Endometrium (tissue), 2 donors: ENCODE measurements around the gene INPP4B.

ENCODE experiments used
- FAIRE-seq: peaks from 2 replicates; lab custom pipeline; 2012; peaks lifted over from hg19 to GRCh38; lab: Jason Lieb, UNC
- donor health status: control.
- donor health status: control.

INPP4B gene

GRCh38 chr4:142285222-142285583, 560.9 kb downstream of the INPP4B start:
- no peak for FAIRE-seq

GRCh38 chr4:142284402-142285221, 561.5 kb downstream of the INPP4B start:
- no peak for FAIRE-seq

GRCh38 chr4:142282870-142283431, 563.1 kb downstream of the INPP4B start:
- FAIRE-seq: no peak

- FAIRE-seq: no peak
Measured at GRCh38 chr4:142281999-142282398, 564.1 kb downstream of the INPP4B start.

GRCh38 chr4:142278663-142279062, 567.4 kb downstream of the INPP4B start:
- no peak for FAIRE-seq

- FAIRE-seq: no peak
Measured at GRCh38 chr4:142278171-142278570, 567.9 kb downstream of the INPP4B start.

GRCh38 chr4:142274137-142274536, 572.0 kb downstream of the INPP4B start:
- no peak for FAIRE-seq

- FAIRE-seq: no peak
Measured at GRCh38 chr4:142272452-142272851, 573.6 kb downstream of the INPP4B start.

- FAIRE-seq: no peak
Measured at GRCh38 chr4:142271832-142272231, 574.3 kb downstream of the INPP4B start.

GRCh38 chr4:142267101-142267500, 579.0 kb downstream of the INPP4B start:
- no peak for FAIRE-seq

GRCh38 chr4:142265946-142266345, 580.2 kb downstream of the INPP4B start:
- no peak for FAIRE-seq

- no peak for FAIRE-seq
Measured at GRCh38 chr4:142265536-142265935, 580.6 kb downstream of the INPP4B start.

- no peak for FAIRE-seq
Measured at GRCh38 chr4:142264961-142265360, 581.1 kb downstream of the INPP4B start.

- no peak for FAIRE-seq
Measured at GRCh38 chr4:142262956-142263355, 583.1 kb downstream of the INPP4B start.

- FAIRE-seq: no peak
Measured at GRCh38 chr4:142248946-142249345, 597.2 kb downstream of the INPP4B start.

- FAIRE-seq: no peak
Measured at GRCh38 chr4:142243255-142243654, 602.8 kb downstream of the INPP4B start.

GRCh38 chr4:142242156-142242555, 603.9 kb downstream of the INPP4B start:
- FAIRE-seq: no peak

GRCh38 chr4:142238589-142238988, 607.5 kb downstream of the INPP4B start:
- FAIRE-seq: no peak

GRCh38 chr4:142236268-142236667, 609.8 kb downstream of the INPP4B start:
- no peak for FAIRE-seq

GRCh38 chr4:142231787-142232186, 614.3 kb downstream of the INPP4B start:
- FAIRE-seq: no peak

- FAIRE-seq: no peak
Measured at GRCh38 chr4:142230991-142231390, 615.1 kb downstream of the INPP4B start.

- FAIRE-seq: no peak
Measured at GRCh38 chr4:142226014-142226413, 620.1 kb downstream of the INPP4B start.

GRCh38 chr4:142222127-142222526, 624.0 kb downstream of the INPP4B start:
- no peak for FAIRE-seq

- FAIRE-seq: no peak
Measured at GRCh38 chr4:142218726-142219125, 627.4 kb downstream of the INPP4B start.
